HG02678 (cell line): ENCODE measurements around the gene G0S2.
"Not testable (repeated sequence)": the region's sequence is repeated elsewhere in the genome, so short reads cannot be mapped to it uniquely, and the experiment has no call there.

Experiments
- ATAC-seq: cut with Tn5 transposase; IDR thresholded peaks from one replicate; pipeline ENCODE4 v1.9.1; 2021; ENCODE audit warnings: mild to moderate bottlenecking, moderate library complexity; ENCODE audit not compliant: unreplicated experiment

The G0S2 gene

DNA sequence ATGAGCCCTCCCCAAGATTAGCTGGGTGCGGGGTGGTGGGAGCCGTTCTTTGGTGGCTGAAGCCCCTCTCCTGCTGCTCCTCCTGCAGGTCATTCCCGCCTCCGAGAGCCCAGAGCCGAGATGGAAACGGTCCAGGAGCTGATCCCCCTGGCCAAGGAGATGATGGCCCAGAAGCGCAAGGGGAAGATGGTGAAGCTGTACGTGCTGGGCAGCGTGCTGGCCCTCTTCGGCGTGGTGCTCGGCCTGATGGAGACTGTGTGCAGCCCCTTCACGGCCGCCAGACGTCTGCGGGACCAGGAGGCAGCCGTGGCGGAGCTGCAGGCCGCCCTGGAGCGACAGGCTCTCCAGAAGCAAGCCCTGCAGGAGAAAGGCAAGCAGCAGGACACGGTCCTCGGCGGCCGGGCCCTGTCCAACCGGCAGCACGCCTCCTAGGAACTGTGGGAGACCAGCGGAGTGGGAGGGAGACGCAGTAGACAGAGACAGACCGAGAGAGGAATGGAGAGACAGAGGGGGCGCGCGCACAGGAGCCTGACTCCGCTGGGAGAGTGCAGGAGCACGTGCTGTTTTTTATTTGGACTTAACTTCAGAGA is 448 bp downstream of the G0S2 start:
- ATAC-seq, result no peak

DNA sequence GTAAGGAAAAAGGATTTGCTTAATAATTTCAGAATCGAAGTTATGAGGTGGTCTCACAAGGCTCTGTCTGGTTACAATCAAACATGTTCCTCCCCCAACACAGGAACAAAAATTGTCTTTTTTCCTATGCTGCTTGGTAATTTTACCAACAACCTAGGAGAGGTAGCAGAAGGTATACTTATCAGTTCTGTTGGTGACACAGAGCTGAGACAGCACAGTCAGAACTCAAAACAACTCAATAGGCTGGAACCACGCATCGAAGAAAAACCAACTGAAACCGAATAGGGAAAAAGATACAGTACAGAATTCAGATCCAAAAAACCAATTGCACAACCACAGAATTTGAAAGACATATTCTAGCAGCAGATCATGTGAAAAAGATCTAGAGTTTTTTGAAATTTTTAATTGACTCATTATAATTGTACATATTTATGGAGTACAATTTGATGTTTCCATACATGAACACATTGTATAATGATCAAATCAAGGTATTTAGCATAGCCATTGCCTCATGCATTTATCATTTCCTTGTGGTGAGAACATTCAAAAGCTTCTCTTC is 3.8 kb downstream of the G0S2 start:
- ATAC-seq, result no peak

DNA sequence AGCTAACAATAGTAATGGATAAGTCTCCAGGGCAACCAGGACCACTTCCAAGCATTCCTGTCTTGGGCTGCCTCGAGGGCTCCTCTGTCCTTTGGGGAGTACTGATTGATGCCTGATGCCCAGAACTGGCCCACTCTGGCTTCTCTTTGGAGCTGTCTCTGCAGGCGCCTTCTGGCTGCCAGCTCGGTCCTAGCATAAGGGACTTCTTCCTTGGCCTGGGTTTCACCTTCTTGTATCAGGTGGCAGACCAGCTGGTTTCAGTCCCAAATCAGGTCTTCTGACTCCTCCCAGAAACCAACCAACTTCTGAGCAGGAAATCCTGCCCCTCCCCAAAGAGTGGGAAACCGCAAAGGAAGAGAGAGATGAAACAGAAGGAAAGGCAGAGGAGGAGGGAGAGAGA is 10.6 kb downstream of the G0S2 start:
- peak; percentile 76 for ATAC-seq

DNA sequence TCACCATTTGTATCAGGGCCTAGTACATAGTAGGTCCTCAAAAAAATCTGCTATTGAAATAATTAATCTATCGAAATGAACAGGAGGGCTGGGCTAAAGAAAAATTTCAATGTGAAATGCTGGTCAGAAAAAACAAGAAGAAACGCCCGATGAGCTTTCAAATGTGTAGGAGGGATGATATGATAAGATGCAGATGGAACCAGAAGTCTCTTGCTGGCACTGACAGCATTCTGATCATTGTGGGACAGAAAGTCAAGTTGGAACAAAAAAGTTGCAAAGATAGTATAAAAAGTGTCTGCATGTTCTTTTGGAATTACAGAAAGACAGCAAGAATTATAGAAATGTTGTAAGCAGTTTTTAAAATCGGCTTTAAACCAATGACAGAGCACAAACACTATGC is 11.1 kb downstream of the G0S2 start:
- no peak for ATAC-seq

DNA sequence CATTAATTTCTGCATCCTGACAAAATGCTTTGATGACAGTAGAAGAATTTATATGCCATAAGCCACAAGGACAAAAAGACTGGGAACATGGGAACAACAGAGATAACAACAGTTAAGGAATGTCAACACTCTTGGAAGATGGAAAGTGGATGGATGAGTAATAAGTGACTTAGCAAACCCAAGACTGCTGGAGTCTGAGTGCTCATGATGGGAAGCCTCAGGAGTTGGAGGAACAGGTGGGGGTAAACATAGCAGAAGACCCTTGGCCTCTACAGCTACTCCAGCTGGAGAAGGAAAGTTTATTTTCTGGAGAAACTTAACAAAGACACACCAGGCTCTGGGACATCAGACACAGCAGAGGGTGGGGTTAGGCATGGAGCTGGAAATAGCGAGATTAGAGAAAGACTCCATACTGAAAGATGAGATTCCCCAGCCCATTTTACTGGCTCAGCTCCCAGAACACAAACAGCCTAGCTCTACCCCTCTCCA is 13.6 kb downstream of the G0S2 start:
- ATAC-seq, result no peak

DNA sequence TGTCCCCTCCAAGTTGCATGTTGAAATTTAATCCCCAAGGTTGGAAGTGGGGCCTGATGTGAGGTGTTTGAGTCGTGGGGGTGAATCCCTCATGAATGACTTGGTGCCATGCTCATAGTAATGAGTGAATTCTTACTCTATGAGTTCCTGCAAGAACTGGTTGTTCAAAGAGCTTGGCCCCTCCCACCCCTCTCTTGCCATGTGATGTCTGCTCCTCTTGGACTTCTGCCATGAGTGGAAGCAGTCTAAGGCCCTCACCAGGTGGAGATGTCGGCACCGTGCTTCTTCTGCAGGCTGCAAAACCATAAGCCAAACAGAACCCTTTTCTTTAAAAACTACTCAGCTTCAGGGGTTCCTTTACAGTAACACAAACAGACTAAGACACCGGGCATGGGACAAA is 14.3 kb downstream of the G0S2 start:
- no peak for ATAC-seq

DNA sequence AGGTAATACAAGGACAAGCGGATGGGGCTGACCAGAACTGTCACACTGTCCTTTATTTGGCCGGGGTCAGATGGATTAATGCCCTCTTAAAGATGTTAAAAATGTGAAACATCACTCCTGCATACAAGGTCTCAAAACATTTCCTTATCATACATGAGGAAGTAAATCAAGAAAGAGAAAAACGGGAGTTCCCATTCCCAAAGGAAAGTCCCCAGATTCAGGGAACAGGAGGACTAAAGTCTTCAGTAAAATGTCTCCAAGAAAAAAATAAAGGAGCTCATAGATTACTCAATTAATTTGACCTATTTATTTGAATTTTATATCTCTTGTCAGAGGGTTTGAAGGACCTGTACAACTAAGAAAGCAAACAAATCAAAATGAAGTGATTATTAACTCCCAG is 16.0 kb downstream of the G0S2 start:
- ATAC-seq, result no peak

DNA sequence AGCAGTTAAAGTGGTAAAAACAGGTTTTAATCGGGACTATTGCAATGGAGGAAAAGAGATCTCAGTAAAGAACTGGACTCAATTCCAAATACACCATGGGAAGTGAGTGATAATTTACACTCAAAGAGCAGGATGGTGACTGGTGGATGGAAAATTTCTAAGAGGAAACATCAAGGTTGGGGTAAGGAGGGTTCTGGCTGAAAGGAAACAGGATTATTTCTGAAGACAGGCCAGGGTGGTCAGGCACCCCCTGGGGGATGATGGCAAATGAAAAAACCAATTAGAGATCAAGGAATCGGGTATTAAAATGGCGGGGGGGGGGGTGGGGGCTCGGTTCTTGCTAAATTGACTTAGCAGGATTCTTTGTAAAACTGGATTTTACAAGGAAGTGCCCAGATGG is 17.1 kb downstream of the G0S2 start:
- no peak for ATAC-seq

DNA sequence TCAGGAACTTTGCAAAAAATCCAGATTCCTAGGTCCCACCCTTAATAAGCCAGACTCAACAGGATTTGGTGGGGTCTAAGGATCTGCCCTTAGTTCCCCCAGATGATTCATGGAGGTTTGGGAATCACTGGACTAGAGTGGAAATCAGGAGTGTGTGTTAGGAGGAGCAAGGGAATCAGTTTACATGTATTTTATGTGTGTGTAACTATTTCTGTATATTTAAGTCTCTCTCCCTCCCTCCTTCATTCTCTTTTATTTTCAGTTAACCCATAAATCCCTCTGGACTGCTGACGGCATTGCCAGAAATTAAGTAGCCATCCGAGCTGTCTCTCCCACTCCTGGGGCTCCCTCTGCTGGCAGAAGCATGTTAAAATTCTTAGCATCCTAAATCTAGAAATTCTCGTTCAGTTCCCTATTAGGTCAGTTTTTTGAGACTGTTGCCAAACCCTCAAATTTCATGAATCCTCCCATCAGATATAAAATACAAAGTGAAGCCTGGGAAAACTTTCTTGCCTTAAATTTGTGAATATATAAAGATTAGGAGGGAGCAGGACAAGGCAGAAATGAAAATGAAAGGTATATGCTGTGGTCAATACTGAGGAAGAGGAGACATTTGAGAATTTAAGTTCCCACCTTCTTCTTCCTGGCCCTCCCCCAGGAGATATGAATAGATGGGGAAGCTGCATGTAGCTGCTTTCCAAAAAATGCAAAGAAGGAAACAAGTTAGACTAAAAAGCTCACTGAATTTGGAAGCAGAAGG is 17.7 kb downstream of the G0S2 start:
- peak; percentile 76 for ATAC-seq

DNA sequence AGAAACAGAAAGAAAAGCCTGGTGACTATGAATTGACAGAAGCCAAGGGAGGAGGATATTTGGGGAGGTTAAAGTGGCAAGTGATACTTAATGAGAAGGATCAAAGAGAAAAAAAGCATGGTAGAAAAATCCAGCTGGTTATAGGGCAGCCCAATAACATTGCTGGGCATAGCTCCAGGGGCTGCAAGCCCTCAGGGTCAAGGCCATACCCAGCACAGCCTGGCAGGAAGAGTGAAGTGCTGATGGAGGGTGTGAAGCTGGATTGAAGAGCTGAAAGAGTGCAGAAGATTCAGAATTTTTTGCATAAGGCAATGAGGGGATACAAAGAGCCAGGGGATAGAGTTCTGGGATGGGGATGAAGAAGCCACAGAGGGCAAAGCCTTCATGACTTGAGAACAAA is 21.5 kb downstream of the G0S2 start:
- ATAC-seq, result no peak

DNA sequence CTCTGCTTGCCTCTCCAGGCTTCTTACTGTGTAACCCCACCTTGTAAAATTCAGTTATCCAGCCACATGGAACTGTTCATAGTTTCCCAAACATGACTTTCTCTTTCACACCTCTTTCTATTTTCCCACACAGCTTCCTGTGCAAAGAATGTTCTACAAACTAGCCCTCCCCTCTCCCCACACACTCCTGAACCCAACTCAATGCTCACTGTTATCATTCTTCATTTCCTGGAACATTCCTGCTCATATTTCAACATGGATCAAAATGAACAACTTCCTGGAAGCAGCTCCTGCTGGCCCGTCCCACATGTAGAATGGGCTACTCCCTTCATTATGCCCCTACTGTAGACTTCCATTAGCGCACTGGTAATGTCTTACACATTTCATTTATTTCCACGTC is 21.9 kb downstream of the G0S2 start:
- no peak for ATAC-seq

DNA sequence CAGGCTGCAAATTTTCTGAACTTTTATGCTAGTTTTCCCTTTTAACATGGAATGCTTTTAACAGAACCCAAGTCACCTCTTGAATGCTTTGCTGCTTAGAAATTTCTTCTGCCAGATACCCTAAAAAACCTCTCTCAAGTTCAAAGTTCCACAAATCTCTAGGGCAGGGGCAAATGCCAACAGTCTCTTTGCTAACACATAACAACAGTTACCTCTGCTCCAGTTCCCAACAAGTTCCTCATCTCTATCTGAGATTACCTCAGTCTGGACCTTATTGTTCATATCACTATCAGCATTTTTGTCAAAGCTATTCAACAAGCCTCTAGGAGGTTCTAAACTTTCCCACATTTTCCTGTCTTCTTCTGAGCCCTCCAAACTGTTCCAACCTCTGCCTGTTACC is 25.5 kb downstream of the G0S2 start:
- ATAC-seq, result not testable (repeated sequence)

DNA sequence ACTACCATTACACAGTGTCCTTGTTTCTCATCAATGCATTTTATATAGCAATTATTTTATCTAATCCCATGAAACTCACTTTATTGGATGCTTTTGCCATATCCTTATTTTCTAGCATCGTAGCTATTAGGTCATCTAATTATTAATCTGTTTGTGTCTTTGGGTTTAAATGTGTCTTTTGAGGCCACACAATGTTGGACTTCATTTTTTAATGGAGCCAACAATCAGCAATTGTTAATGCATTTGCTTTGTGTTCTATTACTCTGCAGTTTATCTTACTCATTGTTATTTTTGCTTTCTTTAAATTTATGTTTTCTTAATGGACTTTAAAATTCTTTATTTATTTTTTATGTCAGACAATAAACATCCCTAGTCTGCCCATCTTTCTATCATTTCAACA is 27.6 kb downstream of the G0S2 start:
- ATAC-seq, result no peak

DNA sequence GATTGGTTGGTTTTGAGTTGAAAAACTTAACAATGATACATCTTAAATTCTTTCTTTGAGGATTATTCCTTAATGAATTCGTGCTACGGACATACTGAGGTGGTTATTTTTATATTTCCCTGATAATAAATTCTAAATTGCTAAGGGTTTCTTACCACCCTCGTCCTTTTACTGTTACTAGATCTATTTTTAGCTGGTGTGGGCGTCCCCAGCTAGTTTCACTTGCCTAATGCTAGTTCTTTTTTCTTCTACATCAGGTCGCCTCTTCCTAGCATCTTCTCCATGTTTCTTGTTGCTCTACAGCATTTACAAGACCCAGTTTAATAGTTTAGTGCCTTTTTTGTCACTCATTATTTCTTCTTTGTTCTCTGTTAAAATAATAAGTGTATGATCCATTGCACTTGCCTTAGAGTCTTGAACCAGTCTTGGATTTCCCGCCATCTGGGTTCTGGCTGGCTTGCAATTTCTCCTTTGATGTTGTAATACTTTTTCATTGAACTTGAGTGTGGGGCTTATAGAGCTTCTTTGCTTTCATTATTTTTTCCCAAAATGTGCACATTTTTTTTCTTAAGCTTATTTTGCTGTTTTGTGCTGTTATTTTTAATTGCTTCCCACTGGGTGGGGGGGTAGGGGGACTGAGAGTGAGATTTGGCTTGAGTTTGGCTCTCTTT is 28.8 kb downstream of the G0S2 start:
- peak; percentile 62 for ATAC-seq

DNA sequence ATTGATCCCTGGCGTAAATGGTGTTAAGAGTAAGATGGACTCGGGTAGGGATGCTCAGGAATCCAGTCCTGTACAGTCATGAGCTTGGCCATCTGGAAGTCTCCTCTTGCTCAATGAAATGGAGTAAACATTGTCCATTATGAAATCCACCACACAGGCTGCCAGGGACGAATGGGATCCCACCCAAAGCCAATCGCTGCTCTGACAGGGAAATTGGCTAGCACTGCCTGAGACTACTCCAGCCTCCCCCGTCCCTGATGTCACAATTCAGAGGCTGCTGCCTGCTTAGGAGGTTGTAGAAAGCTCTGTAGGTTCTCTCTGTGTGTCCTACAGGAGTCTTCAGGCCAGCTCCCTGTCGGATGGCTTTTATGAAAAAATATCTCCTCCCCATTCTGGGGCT is 29.4 kb downstream of the G0S2 start, which contains the start of gene HSD11B1:
TSS of gene HSD11B1 (plus strand) at position 263 of the 400 bp plus-strand sequence. CDS start at position 360, 97 bp downstream.
- ATAC-seq, result no peak

DNA sequence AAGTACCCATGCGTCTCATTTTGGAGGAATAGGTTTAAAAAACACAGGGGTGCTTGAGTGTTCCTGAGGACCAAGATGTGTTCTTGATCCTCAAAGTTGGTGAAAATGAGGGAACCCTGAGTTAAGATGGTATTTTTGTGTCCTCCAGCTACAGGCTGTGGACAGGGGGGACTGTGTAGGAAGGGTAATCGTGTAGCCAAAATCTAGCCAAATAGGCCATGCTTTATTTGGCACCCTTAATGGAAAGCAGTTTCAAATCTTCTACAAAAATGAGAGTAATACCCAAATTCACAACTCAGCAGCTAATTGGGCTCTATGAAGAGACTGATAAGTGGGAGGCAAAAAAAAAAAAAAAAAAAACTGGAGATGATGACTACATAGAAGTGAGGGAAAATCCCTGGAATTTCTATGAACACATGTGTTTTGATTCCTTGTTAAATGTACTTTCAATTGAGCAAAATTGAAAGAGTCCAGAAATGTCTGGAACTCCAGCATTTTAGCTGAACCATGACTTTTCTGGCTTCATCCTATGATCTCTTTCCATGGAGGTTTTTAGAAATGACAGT is 29.9 kb downstream of the G0S2 start:
- ATAC-seq, result no peak

DNA sequence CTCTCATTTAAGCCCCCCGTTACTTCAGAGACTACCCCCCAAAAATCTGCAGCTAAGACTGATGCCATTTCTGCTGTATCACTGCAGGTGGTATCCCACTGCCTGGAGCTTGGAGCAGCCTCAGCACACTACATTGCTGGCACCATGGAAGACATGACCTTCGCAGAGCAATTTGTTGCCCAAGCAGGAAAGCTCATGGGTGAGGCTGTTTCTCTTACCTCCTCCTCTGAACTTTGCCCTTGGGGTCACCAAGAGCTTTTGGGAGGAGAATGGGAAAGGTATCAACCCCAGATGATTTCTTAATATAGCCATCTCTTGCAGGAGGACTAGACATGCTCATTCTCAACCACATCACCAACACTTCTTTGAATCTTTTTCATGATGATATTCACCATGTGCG is 31.4 kb downstream of the G0S2 start:
- no peak for ATAC-seq

DNA sequence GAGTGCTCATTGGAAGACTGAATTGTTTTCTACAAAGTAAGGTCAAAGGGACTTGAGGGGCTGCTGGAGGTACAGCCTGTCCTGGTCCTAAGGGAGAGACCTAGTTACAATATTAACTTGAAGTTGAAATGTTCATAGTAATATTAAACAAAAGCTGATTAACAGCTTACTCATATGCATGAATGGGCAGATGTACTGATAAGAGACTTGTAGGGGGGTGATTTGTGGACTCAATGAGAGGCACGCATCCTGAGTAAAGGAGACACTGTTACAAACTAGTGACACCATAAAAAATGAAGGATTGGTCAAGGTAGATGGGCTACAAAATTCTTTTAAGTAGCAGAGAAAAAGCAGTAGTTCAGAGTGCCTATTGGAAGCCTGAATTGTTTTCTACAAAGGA is 32.1 kb downstream of the G0S2 start:
- no peak for ATAC-seq

DNA sequence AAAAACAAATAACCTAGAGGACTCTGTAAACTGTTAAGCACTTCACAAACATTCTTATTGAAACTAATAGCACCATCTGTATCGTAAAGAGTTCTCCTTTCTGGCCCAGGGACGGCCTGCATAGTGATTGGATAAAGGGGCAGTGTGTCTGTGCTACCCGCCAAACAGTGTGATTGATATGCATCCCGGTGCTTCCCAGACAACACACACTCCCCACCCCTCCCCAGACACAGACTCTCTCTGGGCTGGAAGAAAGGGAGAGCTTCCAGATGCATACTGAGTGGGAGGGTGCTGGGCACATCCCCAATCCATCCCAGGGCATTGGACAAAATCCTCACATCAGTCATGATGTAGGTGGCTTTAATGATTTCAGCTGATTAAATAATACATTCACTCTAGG is 33.1 kb downstream of the G0S2 start:
- no peak for ATAC-seq

DNA sequence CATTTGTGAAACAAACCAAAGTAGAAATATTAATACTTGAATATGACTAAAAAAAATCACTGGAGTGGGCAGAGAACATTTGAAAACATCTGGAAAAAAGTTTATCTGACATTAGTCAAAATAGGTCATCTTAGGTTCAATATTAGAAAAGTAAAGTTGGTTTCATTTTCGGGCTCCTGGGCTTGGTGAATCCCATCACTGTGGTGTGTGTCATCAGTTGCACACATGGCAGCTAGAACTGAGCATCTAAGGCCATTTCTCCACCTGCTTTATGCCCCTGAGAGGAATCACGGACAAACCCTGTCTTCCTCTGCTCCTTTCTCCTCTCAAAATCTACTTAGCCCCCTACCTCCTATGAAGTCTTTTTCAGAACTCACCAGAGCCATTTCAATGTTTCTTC is 34.9 kb downstream of the G0S2 start:
- ATAC-seq, result no peak

DNA sequence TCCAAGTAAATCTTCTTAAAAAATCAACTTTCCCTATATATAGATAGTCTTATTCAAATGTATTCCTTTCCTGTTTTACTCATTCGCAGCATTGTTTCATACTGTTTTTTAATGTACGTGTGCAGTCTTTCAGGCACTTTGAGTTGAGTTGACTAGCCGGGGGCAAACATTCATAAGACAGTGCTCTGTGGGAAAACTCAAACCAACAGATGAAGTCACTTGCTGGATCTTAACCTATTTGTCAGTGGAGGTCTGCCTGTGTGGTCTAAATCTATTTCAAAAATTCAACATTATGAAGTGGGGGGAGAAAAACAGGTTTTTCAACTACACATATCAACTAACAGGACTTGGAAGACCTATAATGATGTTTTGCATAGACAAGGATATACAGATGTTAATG is 35.6 kb downstream of the G0S2 start:
- no peak for ATAC-seq
